ENCODE measurements around the gene GNAT3.

GNAT3 gene

DNA sequence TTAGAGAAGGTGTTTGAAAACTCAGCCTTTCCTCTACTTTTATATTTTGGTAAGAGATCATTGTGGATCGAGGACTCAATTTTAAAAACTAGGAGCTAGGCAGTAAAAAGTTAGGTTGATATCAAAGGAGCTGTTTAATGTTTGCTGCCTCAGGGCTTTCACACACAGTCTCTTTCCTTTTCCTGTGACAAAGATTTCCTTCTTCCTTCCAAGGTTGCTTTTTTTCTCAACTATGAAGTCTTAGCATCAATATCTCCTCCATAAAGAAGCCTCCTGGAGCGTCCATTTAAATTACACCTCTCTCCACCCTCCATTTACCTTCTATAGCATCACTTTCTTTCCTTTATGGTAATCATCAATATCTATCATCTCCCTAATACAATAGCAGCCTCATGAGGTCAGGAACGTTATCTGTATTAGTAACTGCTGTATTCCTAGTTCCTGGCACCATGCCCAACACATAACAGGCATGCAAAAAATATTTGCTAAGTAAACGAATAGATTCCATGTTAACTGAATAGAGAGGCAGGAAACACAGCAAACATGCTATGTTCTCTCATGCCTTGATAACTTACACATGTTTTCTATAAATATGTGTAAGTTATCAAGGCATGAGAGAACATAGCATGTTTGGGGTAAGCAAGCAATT, 48.5 kb downstream of the GNAT3 start:
- DNase-seq (ENCODE audit: low spot score) = no peak

DNA sequence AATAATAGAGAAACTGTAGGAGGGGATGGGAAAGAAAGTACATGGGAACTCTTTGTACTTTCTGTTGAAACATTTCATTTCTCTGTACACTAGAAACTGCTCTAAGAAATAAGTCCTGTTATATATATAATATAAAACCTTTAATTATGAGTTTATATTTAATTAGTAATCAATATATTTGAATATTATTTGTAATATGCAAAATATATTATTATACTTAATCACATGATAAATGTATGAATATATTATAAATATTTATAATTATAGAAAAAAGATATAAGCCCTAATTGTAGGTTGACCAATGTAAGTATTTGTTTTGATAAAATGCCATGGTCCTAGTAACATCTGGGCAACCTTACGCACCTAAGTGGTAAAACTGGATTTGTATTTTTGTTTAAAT, 51.0 kb downstream of the GNAT3 start:
- no peak for DNase-seq (ENCODE audit: low spot score)

DNA sequence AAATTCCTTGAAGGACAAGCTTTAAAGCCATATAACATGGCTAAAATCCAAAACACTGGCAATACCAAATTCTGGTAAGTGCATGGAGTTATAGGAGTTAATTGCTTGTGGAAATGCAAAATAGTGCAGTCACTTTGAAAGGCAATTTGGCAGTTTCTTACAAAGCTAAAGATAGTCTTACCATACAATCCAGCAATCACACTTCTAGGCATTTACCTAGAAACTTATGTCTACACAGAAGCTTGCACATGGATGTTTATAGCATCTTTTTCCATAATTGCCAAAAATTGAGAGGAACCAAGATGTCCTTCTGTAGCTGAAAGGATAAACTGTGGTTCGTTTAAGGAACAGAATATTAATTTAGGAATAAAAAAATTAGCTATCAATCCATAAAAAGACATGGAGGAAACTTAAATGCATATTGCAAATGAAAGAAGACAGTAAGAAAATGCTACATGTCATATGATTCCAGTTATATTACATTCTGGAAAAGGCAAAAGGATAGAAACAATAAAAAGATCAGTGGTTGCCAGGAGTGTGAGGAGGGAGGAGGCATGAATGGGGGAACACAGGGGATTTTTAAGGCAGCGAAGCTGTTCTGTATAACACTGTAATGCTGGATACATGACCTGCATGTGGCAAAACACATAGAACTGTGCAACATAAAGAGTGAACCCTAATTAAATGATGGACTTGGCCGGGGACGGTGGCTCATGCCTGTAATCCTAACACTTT, 51.9 kb downstream of the GNAT3 start:
- DNase-seq (ENCODE audit: low spot score) = no peak

GRCh38 chr7:80458822-80459725, 52.8 kb downstream of the GNAT3 start:
- DNase-seq (ENCODE audit: low spot score) = no peak

- peak; percentile 8 for DNase-seq (ENCODE audit: low spot score)
Measured at GRCh38 chr7:80453699-80454340, 58.0 kb downstream of the GNAT3 start.

DNA sequence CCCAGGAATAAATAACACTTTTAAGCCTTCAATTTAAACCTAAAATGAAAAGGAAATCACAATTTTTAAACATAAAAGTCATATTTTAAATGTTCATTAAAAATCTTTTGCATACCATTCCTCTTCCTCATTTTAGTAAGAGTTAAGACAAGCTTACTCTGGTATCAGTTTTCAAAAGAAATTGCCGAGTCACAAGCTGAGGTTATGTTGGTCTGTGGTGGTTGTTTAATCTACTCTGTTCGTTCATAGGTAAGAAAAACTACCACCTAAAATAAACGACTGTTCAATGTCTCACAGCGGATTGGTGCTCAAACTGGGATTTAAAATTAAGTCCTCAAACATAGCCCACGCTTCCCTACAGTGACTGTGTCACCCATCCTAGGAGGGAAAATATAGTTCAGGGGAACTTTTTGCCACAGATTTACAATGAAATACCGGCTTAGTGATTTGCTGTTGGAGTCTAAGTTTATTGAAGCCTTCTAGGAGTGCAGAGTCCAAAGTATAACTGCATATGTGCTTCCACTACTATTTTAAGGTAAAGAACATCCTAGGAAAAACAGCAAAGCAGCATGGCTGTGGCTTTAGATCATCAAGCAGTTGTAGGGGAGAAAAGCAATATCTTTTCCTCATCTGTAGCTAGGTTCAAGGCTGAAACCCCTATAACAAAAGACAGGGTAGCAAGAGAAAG, 61.1 kb downstream of the GNAT3 start:
- peak; percentile 2 for DNase-seq (ENCODE audit: low spot score)

- DNase-seq (ENCODE audit: low spot score) = no peak
Measured at GRCh38 chr7:80449836-80450235, 62.0 kb downstream of the GNAT3 start.

DNA sequence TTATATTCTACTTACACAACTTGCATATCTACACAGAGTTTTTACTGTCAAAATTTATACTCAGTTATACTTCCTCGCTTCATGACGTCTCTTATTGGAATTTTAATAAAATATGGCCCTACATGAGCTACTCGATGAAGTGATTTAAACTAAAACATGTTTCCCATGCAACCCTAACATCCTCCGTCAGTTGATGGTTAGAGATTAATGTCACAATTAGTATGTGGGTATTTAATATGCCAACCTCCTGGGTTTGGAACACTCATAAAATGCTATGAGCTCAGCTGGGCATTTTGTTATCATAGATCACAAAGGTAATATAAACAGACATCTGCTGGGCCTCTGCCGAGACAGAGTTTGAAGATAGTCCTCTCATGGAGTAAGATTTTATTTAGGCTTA, 66.5 kb downstream of the GNAT3 start:
- no peak for DNase-seq (ENCODE audit: low spot score)

GRCh38 chr7:80444811-80445210, 67.1 kb downstream of the GNAT3 start:
- no peak for DNase-seq (ENCODE audit: low spot score)

- no peak for DNase-seq (ENCODE audit: low spot score)
Measured at GRCh38 chr7:80443325-80443724, 68.5 kb downstream of the GNAT3 start.

GRCh38 chr7:80440883-80441282, 71.0 kb downstream of the GNAT3 start:
- DNase-seq (ENCODE audit: low spot score) = peak; percentile 4

DNA sequence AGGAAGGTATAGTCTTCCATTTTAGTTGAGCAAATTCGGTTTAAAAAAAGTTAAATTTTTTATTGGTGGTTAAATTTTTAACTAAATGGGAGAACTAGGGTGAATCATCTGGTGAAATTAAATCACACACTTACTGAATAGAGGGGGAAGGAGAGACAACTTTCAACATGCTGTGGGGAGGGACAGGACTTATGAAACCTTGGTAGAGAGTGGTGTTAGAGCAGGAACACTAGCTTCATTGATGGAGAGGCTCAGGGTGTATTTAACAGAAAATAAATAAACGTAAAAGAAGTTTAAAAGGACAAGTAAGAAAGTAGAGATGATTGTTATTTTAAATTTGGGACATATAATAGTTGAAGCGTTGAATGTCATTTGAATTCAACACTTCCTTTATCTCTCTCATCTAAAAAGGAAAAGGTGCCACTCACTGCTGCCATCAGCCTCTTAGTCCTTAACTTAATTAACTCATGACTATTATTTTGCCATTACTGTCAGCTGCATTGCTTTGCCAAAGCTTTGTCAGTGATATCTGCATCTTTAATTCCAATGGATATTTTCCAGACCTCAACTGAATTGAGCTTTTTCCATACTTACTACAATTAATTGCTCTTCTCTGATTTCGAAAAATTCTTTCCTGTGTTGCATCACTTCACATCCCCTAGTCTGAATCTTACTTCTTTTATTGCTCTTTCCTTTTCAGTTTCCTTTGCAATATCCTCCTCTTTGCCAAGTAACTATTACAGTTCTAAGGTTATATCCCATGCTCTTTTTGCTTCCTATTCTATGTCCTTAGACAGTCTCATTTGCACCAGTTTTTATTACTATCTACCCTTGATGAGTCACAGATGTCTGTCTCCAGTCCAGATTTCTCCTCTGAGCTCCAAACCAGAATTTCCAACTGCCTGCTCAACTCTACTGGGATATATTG, 71.7 kb downstream of the GNAT3 start:
- DNase-seq (ENCODE audit: low spot score) = peak; percentile 74

GRCh38 chr7:80435521-80435920, 76.3 kb downstream of the GNAT3 start:
- DNase-seq (ENCODE audit: low spot score) = no peak

GRCh38 chr7:80434047-80434446, 77.8 kb downstream of the GNAT3 start:
- DNase-seq (ENCODE audit: low spot score) = no peak

- no peak for DNase-seq (ENCODE audit: low spot score)
Measured at GRCh38 chr7:80432166-80432565, 79.7 kb downstream of the GNAT3 start.

DNA sequence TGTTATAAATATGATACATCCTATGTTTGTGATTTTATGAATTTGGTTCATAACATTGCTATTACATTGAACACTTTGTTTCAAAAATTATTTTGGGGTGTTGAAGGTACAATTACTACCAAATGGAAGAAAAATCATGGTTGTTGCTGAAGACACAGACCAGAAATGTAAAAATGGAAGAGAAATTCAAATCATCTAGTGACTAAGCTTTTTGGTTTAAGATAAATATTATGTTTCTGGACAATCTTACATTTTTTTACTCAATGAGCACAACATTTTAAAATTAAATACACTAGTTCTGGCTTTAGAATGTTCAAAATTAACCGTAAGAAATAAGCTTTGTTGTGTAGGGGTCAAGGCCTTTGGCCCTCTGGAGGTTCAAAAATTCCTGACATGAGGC, 82.7 kb downstream of the GNAT3 start:
- DNase-seq (ENCODE audit: low spot score) = no peak

- DNase-seq (ENCODE audit: low spot score) = peak; percentile 61
Measured at GRCh38 chr7:80428161-80429054, 83.5 kb downstream of the GNAT3 start.

DNA sequence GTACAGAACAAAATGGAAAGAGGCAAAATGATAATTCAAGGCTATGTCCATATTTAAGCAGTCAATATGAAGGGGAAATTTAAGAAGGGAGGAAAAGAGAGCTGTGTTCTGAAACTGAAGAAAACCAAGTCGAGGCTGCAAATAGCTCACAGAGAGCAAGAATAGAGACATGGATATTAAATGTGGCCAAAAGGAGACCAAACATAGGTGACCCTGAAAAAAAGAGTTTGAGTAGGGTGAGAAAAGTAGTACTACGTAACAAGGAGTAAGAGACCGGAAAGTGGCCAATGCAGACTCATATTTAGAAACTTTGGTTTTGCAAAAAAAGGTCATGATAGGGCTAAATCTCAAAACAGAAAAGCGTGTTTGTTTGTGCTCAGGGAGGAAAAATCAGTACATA, 84.6 kb downstream of the GNAT3 start:
- DNase-seq (ENCODE audit: low spot score) = no peak

- no peak for DNase-seq (ENCODE audit: low spot score)
Measured at GRCh38 chr7:80420876-80421275, 91.0 kb downstream of the GNAT3 start.

Measured in AG08395 (cell line).